Activated B cell treated with CpG ODN at 0.5 μM for 24 hours (primary cell): ENCODE data around the gene UCP1. TPM values are rescaled to one million over a fixed set of nuclear protein-coding genes. Genes with fewer than 3 reads are reported as not detected.
A peak's percentile ranks its signal among the peaks of the same experiment; 100 is the strongest.

Source experiments
- ATAC-seq: fragments of 200-7000 bp; cut with Tn5 transposase; one replicate; pipeline ENCODE4 v1.10.0; 2021; ENCODE audit warnings: low read depth, mild to moderate bottlenecking, moderate library complexity
- CTCF ChIA-PET: fragments of 350-600 bp; sonication (Branson Sonifier 250); formaldehyde crosslinking; loops from one replicate; lab custom pipeline; 2021; ENCODE audit warnings: antibody characterized with exemption; lab: Charles Lee
- POLR2A ChIA-PET: fragments of 350-600 bp; sonication (Branson Sonifier 250); formaldehyde crosslinking; loops from one replicate; lab custom pipeline; 2021; ENCODE audit warnings: antibody characterized with exemption; lab: Charles Lee
- DNase-seq: peaks from one replicate; pipeline ENCODE4 v3.0.0; 2022
- H3K27ac Mint-ChIP-seq: one replicate; pipeline ENCODE4 v1.8.0; 2020; ENCODE audit warnings: mixed read lengths
- H3K27me3 Mint-ChIP-seq: one replicate; pipeline ENCODE4 v1.8.0; 2021; ENCODE audit warnings: mixed read lengths
- H3K36me3 Mint-ChIP-seq: one replicate; pipeline ENCODE4 v1.8.0; 2021; ENCODE audit warnings: low read depth, mixed read lengths
- H3K4me1 Mint-ChIP-seq: one replicate; pipeline ENCODE4 v1.8.0; 2021; ENCODE audit warnings: mixed read lengths
- H3K4me3 Mint-ChIP-seq: one replicate; pipeline ENCODE4 v1.8.0; 2020; ENCODE audit warnings: mild to moderate bottlenecking, mixed read lengths
- H3K9me3 Mint-ChIP-seq: one replicate; pipeline ENCODE4 v1.8.0; 2020; ENCODE audit warnings: mixed read lengths
- CTCF ChIP-seq: fragments of 200-600 bp; IDR thresholded peaks from one replicate; pipeline ENCODE4 v1.8.0; 2022; ENCODE audit warnings: antibody characterized with exemption, mild to moderate bottlenecking
- intact Hi-C: fragments of 100-400 bp; cut with micrococcal nuclease; formaldehyde crosslinking; loops from one replicate; pipeline ENCODE4 v1.15.1; 2024
- total RNA-seq: library from RNA; stranded (reverse); gene quantifications from 2 replicates; pipeline ENCODE4 v1.2.3, GENCODE V29; 2022

The UCP1 gene
- total RNA-seq, 1 donor from 2014 or later, result not detected

GRCh38 chr4:140611854-140612253, 43.1 kb upstream of the UCP1 start:
- ATAC-seq, result no peak
- H3K36me3 Mint-ChIP-seq, result no peaks in the 10 kb centered on the region
- no peaks in the 10 kb centered on the region for H3K9me3 Mint-ChIP-seq
- peaks cover 12% of the 10 kb centered on the region for H3K4me1 Mint-ChIP-seq
- intact Hi-C loops, result loop anchor here (5.0 kb wide), 4 partner anchors 185 to 955 kb away; partner anchors contain the start of gene CLGN
- TF ChIP-seq CTCF, result no peak
- POLR2A ChIA-PET, result no interaction called here
- H3K4me3 Mint-ChIP-seq, result no peak overlapping the region
- peaks cover 2% of the 10 kb centered on the region for H3K27me3 Mint-ChIP-seq
- CTCF ChIA-PET, result interaction anchor here (1.1 kb wide), 1 partner anchor 251 kb away, joined by 5 read pairs; no protein-coding TSS in a partner anchor
- no peak for DNase-seq
- no peak overlapping the region for H3K27ac Mint-ChIP-seq

DNA sequence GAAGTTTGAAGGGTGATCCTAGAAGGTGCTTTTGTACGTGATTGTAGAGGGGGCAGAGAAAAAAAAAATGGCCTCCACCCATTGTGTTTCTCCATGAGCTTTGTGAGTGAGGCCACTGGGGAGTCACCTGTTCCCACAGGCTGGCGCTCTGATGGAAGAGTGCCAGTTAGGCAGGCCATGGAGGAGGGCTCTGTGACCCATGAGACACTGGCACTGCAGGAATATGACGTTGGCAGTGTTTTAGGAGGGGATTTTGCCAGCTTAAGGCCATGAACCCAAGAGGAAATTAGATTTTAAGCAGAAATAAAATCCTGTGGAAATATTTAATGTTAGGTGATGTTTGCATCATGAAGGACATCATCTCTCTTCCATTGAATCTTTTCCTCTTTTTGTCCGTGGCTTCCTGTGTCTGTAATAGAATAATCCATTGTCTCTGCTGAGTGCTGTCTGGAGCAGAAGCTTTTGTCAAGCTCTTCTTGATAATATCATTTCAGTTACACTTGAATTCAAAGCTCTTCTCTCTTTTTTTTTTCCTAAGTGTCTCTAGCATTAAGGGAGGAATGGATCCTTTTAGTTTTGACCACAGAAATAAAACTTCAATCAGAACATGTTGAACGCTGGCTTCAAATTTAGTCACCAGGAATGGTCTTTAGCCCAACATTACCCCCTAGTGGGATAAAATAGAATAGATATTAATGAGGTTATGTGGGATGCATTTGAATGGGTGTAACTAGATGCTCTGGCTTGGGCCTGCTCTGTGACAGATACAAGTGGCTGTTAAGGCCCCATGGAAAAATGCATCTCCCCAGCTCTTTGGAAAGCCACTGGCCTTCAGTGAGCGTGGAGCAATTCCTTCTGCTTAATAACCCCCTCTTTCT, 41.0 kb upstream of the UCP1 start:
- TF ChIP-seq CTCF, result peak; percentile 49
- CTCF ChIA-PET, result interaction anchor here (0.8 to 5.0 kb wide), 16 partner anchors 9 to 875 kb away, joined by 3 to 57 read pairs (median 4); partner anchors contain the start of genes ELMOD2 and SCOC
- no peak overlapping the region for H3K4me3 Mint-ChIP-seq
- peaks cover 8% of the 10 kb centered on the region for H3K27me3 Mint-ChIP-seq
- H3K36me3 Mint-ChIP-seq, result no peaks in the 10 kb centered on the region
- H3K4me1 Mint-ChIP-seq, result peaks cover 12% of the 10 kb centered on the region
- intact Hi-C loops, result loop anchor here (1.0 to 5.0 kb wide), 8 partner anchors 85 to 1006 kb away; partner anchors contain the start of genes CLGN and ELMOD2
- DNase-seq (no peak), ATAC-seq (peak; percentile 83)
- H3K27ac Mint-ChIP-seq, result no peak overlapping the region
- no peaks in the 10 kb centered on the region for H3K9me3 Mint-ChIP-seq
- POLR2A ChIA-PET, result interaction anchor here (2.0 kb wide), 1 partner anchor 86 kb away, joined by 9 read pairs; the partner anchor contains the start of gene ELMOD2

GRCh38 chr4:140607852-140608251, 39.1 kb upstream of the UCP1 start:
- intact Hi-C loops, result no loop called here
- DNase-seq (no peak), ATAC-seq (no peak)
- CTCF ChIA-PET, result interaction anchor here (0.7 to 5.0 kb wide), 3 partner anchors 8 to 276 kb away, joined by 3 to 57 read pairs (median 8); no protein-coding TSS in a partner anchor
- Mint-ChIP-seq H3K4me1 (peaks cover 11% of the 10 kb centered on the region), H3K36me3 (no peaks in the 10 kb centered on the region), H3K27me3 (peaks cover 8% of the 10 kb centered on the region), H3K4me3 (no peak overlapping the region), H3K9me3 (no peaks in the 10 kb centered on the region), H3K27ac (no peak overlapping the region)
- TF ChIP-seq CTCF, result no peak
- POLR2A ChIA-PET, result interaction anchor here (2.0 kb wide), 1 partner anchor 84 kb away, joined by 9 read pairs; the partner anchor contains the start of gene ELMOD2

DNA sequence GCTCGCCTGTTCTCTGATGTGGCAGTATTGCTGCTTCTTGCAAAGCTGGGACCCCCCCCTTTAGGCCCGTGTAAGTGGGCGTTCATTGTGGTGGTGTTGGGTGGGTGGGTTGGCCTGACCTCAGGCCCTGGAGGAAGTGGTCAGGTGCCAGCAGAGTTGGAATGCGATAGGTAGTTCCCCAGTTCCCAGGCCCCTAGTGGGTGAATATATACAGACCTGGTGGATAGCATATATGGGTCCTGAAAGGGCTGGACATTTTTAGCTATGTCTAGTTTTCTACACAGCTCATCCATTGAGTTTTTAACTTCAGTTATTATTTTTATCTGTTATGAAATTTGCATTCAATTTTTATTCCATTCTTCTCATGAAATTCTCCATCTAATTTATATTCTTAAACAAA, 35.8 kb upstream of the UCP1 start:
- TF ChIP-seq CTCF, result no peak
- no peak for ATAC-seq
- no peaks in the 10 kb centered on the region for H3K36me3 Mint-ChIP-seq
- no peaks in the 10 kb centered on the region for H3K9me3 Mint-ChIP-seq
- POLR2A ChIA-PET, result no interaction called here
- H3K27ac Mint-ChIP-seq, result no peak overlapping the region
- DNase-seq, result no peak
- H3K4me1 Mint-ChIP-seq, result no peaks in the 10 kb centered on the region
- intact Hi-C loops, result no loop called here
- H3K4me3 Mint-ChIP-seq, result no peak overlapping the region
- CTCF ChIA-PET, result interaction anchor here (1.7 kb wide), 1 partner anchor 244 kb away, joined by 4 read pairs; no protein-coding TSS in a partner anchor
- H3K27me3 Mint-ChIP-seq, result peaks cover 9% of the 10 kb centered on the region

DNA sequence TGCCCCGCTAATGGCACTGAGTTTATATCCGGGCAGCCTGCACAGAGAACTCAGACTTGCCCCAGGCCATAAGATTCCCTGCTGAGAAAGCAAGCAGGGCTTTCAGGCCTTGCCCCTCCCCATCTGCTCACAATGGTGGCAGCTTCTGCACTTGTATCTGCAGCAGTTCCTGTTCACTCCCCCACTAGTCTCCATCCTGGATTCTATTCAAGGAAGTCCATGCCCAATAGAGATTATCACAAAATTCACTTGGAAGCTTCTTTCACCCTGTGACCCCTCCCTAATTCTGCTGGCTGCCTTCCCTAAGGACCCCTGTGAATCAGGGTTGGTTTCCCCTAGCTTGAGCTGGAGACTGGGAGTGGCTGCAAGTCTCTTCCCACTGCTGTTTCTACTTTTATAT, 34.5 kb upstream of the UCP1 start:
- Mint-ChIP-seq H3K4me1 (no peaks in the 10 kb centered on the region), H3K4me3 (no peak overlapping the region), H3K27me3 (peaks cover 10% of the 10 kb centered on the region), H3K27ac (no peak overlapping the region), H3K9me3 (no peaks in the 10 kb centered on the region), H3K36me3 (no peaks in the 10 kb centered on the region)
- no peak for TF ChIP-seq CTCF
- no peak for DNase-seq
- ATAC-seq, result no peak
- intact Hi-C loops, result no loop called here
- ChIA-PET CTCF (interaction anchor here (1.2 kb wide), 1 partner anchor 243 kb away, joined by 3 read pairs; no protein-coding TSS in a partner anchor), POLR2A (no interaction called here)
